Breast epithelium (tissue), 3 donors: Measurements from ENCODE around the gene SIL1.

Experiments used
- CTCF ChIP-seq, 3 donors: fragments of 450-650 bp; IDR thresholded peaks; one replicate each; pipeline ENCODE4 v1.5.1; 2016 to 2017; ENCODE audit warnings: antibody characterized with exemption in 3 of 3, mild to moderate bottlenecking in 3 of 3, moderate library complexity in 3 of 3
- POLR2A ChIP-seq: fragments of 450-650 bp; IDR thresholded peaks from one replicate; pipeline ENCODE4 v1.6.1; 2016; ENCODE audit warnings: antibody characterized with exemption, mild to moderate bottlenecking, moderate library complexity
- POLR2AphosphoS5 ChIP-seq, 3 donors: sonication (generic); formaldehyde crosslinking; IDR thresholded peaks; one replicate each; pipeline ENCODE4 v1.6.1; 2017; ENCODE audit warnings: antibody characterized with exemption in 3 of 3

GRCh38 chr5:139137697-139138096 is 60.5 kb downstream of the SIL1 start:
- no peak for TF ChIP-seq POLR2A
- no peak for TF ChIP-seq CTCF (IDR thresholded peaks at IDR 0.05)
- no peak for TF ChIP-seq POLR2AphosphoS5 (IDR thresholded peaks at IDR 0.05)
